ENCODE data around the gene SYT17.

The SYT17 gene

DNA sequence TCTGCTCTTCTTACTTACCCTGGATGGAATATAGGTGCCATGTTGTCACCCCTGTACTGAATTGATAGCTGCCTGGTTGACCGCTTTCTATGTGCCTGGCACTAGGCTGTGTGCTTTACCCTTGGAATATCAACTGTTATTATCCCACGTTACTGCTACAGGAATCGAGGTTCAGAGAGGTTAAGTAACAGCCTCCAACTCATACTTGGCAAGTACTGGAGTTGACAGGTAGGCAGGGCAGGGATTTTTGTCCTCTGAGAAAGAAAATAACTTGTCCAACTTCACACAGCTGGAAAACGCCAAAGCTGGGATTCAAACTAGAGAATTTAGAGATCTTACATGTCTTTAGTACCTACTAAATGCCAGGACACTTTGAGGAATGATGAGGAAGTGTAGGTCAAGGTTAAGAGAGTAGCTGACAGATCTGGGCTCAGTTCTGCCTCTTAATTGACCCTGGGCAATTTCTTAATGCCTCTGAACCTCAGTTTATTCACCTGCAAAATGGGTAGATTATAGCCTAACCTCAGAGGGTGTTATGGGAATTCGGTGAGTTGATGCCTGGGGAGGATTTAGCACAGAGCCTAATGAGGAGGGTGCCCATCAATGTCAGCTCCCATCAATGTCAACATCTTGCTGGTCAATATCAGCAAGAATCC, 28.5 kb upstream of the SYT17 start:
- DNase-seq = no peak

GRCh38 chr16:19140396-19140795, 27.6 kb upstream of the SYT17 start:
- DNase-seq = no peak

GRCh38 chr16:19142939-19143598, 25.0 kb upstream of the SYT17 start:
- DNase-seq = no peak

- DNase-seq = no peak
Measured at GRCh38 chr16:19143599-19143956, 24.5 kb upstream of the SYT17 start.

DNA sequence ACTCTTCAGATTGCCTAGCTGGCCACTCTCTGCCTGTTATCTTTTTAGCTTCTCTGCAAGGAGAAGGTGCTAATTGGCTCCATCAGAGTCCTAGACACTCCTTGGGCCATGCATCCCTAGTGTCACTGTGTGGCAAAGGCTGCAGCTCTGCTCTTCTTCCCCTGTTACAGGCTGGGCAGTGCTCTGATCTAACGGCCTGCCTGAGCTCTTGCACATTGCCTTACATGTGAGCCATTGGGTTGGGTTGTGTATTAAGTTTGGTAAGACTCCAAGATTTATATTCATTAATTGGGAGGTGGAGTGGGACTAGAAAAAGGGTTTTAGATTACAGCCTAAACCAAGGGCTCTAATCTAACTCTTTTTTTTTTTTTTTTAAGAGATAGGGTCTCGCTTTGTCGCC, 23.0 kb upstream of the SYT17 start:
- no peak for DNase-seq

DNA sequence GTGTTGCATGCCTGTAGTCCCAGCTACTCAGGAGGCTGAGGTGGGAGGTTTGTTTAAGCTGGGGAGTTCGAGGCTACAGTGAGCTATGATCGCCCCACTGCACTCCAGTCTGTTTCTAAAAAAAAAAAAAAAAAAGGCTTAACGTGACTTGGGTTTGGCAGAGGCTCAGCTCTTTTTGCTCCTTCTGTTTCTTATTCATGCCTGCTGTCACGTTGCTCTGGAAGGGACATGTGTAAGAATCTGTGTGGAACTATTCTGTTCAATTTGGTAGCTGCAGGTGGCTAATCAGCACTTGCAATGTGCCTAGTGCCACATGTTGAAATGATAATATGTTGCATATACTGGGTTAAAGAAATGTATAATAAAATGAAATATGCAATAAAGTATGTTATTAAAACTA, 20.9 kb upstream of the SYT17 start:
- no peak for DNase-seq

DNA sequence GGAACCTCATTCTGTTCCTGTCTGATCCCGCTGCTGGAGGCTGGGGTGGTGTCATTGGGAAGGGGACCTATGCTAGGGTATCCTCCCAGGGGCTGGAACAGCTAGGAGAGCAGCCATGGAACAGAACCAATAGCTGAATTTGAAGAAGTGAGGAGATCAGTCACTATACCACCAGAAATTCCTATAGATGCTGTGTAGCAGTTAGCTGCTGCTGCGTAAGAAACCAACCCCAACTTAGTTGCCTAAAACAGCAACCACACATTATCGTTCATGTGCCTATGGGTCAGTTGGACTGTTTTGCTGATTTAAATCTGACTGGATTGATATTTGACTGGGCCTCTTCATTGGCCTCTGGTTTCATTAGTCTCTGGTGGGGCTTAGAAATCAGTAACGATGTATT, 20.4 kb upstream of the SYT17 start:
- DNase-seq = no peak

GRCh38 chr16:19148189-19148588, 19.9 kb upstream of the SYT17 start:
- DNase-seq = no peak

GRCh38 chr16:19151310-19151709, 16.7 kb upstream of the SYT17 start:
- no peak for DNase-seq

DNA sequence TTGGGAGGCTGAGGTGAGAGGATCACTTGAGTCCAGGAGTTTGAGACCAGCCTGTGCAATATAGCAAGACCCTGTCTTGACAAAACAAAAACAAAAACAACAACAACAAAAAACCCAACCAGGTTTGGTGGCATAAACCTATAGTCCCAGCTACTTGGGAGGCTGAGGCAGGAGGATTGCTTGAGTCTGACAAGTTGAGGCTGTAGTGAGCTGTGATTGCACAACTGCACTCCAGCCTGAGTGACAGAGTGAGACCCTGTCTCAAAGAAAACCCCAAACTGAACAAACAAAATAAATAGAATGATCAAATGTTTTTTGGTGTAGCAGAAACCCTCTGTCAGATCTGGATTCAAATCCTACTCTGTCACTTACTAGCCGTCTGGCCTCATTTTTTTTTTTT, 16.0 kb upstream of the SYT17 start:
- no peak for DNase-seq

- no peak for DNase-seq
Measured at GRCh38 chr16:19153876-19154275, 14.2 kb upstream of the SYT17 start.

DNA sequence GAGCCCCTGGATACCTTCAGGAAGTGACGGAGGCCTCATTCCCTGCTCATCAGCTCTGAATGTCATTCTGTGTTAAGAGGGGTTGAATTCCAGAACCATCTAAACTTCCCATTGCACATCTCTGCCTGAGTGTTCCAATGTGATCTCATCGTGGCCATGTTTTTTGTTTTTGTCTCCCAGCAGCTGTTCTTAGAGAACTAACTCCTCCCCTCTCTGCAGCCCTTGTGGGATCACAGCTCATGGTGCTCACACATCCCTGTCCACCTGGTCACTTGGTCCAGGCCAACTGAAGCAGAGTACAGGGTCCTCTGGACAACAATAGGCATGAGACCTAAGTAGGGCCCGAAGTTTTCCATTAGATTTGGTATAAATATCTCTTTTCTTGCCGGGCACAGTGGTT, 6.0 kb upstream of the SYT17 start:
- DNase-seq = no peak

DNA sequence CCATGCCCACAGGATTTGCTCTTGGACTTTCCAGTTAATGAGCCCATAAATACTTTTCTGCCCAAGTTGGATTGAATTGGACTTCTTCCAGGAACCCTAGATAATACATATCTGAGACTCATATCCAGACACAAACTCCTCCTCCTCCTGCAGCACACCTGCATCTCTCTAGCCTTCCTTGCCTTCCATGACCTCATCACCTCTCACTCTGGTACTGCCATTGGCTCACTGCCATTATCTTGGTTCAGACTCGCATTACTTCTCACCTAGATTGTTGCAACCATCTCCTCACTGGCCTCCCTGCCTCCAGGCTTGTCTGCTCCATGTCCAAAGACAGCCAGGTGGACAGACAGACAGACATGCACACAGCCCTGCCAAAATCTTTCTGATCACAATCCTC, 4.8 kb upstream of the SYT17 start:
- no peak for DNase-seq

GRCh38 chr16:19164285-19164684, 3.8 kb upstream of the SYT17 start:
- no peak for DNase-seq

DNA sequence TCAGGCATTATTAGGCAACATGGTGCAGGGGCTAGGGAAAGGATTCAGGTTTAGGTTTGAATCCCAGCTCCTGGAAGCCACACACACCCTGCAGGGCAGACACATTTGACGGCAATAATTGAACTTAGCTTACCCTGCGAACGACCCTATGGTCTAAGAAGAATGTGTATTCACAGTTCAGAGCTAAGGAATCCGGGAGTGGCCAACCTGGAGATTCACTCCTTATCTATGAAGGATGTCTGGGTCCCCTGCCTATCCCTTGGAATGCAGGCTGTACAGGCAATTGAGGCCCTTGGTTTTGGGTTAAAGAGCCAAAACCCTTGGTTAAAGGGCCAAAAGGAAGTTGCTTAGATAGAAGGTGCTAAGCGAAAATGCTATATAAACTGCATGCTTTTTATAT, 2.9 kb upstream of the SYT17 start:
- DNase-seq = no peak

DNA sequence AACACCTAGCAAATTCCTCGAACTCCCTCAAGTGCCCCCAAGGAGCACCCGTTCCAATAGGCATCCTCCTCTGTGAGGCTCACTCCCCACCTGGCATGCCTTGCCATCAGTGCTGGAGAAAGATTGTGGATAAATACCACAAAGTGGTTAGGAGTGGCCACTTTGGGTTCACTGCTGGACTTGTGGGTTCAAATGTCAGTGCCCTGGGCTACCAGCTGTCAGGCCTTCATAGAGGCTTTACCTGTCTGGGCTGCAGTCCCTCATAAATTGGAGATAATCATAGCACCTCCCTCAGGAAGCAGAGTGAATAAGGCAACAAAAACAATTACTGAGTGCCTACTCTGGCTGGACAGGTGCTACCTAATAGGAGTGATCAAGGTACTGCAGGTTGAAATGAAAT, 1.5 kb upstream of the SYT17 start:
- DNase-seq = no peak

DNA sequence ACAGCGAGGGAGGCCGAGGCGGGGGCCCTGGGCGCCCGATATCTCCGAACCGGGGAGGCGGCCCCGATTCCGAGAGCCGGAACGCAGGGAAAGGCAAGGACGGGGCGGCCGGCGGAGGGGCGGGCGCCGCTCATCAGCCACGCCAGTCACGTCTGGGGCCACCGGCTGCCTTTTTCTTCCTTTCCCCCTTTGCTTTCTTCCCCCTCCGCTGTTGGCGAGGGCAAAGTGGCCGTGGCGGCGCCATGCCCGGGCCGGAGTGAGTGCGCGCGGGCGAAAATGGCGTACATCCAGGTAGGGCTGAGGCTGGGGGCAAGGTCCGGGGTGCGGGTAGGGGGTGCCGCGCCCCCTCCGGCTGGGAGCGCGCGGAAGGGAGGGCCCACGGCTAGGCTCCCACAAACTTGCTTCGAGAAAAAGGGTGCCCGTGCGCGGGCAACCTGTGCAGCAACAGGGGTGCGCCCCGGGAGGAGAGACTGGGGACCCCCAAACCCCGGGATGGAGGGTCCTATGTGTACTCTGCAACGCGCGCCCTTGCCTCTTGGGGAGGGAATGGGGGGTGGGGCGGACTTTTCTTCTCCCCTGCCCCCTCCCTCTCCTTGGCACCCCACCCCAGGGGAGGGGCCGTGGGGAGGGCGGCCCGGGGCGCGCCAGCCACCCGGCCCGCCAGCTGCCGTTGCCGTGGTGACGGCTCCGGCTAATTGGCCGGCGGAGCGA, 486 bp downstream of the SYT17 start:
- no peak for DNase-seq

DNA sequence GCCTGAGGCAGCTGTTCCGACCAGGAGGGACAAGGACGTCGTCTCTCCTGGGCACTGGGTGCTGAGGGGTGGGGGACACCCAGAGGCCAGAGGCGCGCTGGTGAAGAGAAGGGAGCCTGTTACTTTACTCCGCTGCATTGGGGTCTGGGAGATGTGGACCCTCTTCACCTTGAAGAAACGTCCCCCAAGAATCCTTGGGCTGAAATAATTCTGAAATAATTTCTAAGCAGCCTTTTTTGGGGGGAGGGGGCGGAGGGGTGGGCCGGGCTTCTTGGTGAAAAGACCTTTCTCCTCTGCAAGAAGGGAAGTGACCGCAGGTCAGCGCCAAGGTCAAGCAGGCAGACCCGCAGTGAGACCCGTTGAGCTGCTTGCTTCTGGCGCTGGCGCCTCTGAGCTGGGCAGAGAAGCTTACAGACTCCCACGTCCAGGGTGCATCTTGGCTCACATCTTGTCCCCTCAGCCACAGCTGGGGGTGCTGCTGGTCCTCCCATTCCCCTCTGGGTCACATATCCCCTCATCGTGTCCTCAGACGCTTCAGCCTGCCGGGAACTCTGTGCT, 1.1 kb downstream of the SYT17 start:
- no peak for DNase-seq

- DNase-seq = no peak
Measured at GRCh38 chr16:19170043-19170655, 2.1 kb downstream of the SYT17 start.

DNA sequence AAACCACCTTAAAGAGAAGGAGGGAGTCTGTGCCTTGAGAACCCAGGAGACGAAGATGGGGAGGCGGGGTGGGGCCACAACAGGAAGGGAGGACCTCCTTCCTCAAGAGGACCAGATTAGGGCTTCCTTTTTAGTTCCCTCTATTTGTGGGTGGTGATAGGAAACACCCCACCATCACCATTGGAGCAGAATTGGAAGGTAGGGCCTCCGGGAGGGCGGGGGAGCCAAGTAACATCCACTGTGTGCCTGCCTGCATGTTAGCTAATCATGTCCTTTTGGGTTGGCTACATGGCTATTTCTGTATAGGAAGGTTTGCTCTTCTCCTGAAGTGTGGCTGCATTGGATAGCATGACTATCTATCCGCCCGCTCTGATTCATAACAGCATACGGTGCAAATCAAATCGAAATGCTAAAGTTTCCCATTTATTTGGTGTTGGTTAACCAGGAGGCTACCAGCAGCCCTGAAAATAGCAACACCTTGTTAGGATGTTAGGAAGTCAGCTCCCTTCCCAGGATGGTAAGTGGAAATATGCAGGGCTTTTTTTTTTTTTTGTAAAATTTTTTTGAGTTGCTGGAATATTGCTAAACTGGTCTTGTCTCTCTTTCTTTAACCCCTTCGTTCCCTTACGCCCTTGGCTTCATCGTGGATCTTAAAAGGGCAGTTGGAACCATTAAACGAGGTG, 4.2 kb downstream of the SYT17 start:
- no peak for DNase-seq

DNA sequence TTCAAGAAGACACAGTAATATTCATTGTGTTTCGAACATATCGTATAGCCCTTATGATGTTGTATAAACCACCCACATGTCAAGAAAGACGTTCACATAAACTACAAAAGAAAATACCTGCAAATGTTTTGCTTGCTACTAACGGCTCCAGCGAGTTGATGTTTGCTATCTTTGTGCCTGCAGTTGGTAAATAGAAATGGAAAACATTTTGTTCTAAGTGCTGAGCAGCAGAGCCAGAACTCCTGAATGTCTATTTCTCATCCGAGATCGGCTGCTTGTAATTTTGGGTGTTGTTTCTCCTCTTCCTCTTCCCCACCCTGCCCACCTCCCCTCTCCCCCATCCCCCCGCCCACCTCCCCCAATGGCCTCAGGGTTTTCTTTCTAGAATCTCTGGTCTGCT, 5.0 kb downstream of the SYT17 start:
- DNase-seq = no peak

DNA sequence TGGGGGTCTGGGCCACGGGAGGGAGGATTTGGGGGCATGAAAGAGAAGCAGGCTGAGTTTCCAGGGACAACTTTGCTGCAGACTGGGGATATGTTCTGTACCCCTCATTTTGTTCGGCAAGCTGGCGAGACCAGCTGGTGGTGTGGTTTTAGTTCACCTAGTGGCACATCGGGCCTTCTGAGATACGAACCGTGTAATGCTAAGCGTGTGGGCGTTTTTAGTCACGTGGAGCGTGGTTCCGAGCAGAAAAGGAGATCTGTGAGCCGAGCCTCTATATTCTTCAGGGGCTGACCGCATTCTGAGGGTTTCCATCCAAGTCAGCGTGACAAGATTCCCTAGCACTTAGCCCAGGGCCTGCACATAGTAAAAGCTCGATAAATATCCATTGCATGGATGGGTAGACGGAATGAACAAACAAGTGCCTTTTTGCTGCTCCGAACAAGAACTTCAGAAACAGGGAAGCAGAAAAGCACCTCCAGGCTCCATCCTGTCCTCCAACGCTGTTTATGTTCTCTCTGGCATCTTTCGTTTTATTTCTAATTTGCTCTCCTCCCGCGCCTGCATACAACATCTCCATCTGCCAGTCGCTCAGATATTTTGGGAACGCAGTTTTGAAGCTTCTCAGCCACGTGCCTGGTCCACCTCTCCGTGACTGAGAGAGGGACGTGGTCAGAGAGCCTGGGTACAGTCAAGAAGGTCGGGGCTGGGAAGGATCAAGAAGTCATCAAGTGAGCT, 5.8 kb downstream of the SYT17 start:
- DNase-seq = no peak

Data from cerebellar nuclear complex (tissue), 1 donor.